Stomach (tissue), 9 donors: ENCODE results near the gene FAM120C. TPM values are rescaled to one million over a fixed set of nuclear protein-coding genes. Genes with fewer than 3 reads are reported as not detected.

Experiments used
- DNase-seq, 2 donors: peaks; one replicate each; pipeline versions ENCODE4 v3.0.0 to v3.0.0-alpha.2; 2013 to 2019
- H3K27ac ChIP-seq, 5 donors: fragments of 200-600 bp in 4 of 5; sonication (generic) in 4 of 5; one replicate each; pipeline ENCODE4 v1.5.1; 2013 to 2019; ENCODE audit warnings: mild to moderate bottlenecking in 1 of 5, moderate library complexity in 1 of 5
- H3K27me3 ChIP-seq, 3 donors: fragments of 200-600 bp; sonication (generic); one replicate each; pipeline ENCODE4 v1.5.1; 2017 to 2019; ENCODE audit warnings: mixed run types in 1 of 3
- H3K36me3 ChIP-seq, 4 donors: fragments of 200-600 bp; sonication (generic); 1 replicate in 3 of 4; 2 replicates in 1 of 4; pipeline ENCODE4 v1.5.1; 2016 to 2019
- H3K4me1 ChIP-seq, 4 donors: fragments of 200-600 bp; sonication (generic); one replicate each; pipeline ENCODE4 v1.5.1; 2016 to 2019
- H3K4me3 ChIP-seq, 4 donors: fragments of 200-600 bp; sonication (generic) in 3 of 4; one replicate each; pipeline ENCODE4 v1.5.1; 2016 to 2019; ENCODE audit warnings: mild to moderate bottlenecking in 1 of 4
- H3K9me3 ChIP-seq, 4 donors: fragments of 200-600 bp; sonication (generic); one replicate each; pipeline ENCODE4 v1.5.1; 2016 to 2019
- EP300 ChIP-seq: sonication (generic); formaldehyde crosslinking; IDR thresholded peaks from one replicate; pipeline ENCODE4 v1.6.1; 2017; ENCODE audit warnings: antibody characterized with exemption
- POLR2A ChIP-seq, 4 donors: fragments of 450-650 bp; IDR thresholded peaks; one replicate each; pipeline ENCODE4 v1.6.1; 2016; ENCODE audit warnings: antibody characterized with exemption in 4 of 4, control low read depth in 2 of 4, mild to moderate bottlenecking in 1 of 4, moderate library complexity in 1 of 4
- POLR2AphosphoS5 ChIP-seq, 3 donors: sonication (generic); formaldehyde crosslinking; IDR thresholded peaks; one replicate each; pipeline ENCODE4 v1.6.1; 2016; ENCODE audit warnings: antibody characterized with exemption in 3 of 3
- WGBS, 5 donors: extraction: QIAGEN DNeasy Blood & Tissue Kit in 3 of 5; methylation state at CpG; one replicate each; pipeline versions ENCODE4 v1.1.5 to v1.1.7; 2013 to 2018; 5-methylcytosine and 5-hydroxymethylcytosine counted together
- intact Hi-C: fragments of 100-400 bp; cut with DNase I; formaldehyde crosslinking; loops from one replicate; pipeline ENCODE4 v1.15.1; 2023; ENCODE audit warnings: low total_unique reads
- polyA plus RNA-seq, 3 donors: library from polyadenylated mRNA; stranded (reverse); fragments of 200-250 nt; gene quantifications; one replicate each; pipeline ENCODE4 v1.2.3, GENCODE V29; 2013
- total RNA-seq, 5 donors: library from RNA; depleted of rRNA; stranded (reverse); fragments of >200 nt; gene quantifications; one replicate each; pipeline versions ENCODE4 v1.1.0 to v1.2.3, GENCODE V29; 2014 to 2016
- TF ChIP-seq, protein P1 (sequence below), 7 experiments: fragments of 450-650 bp in 4 of 7; fragments of 200-600 bp in 3 of 7; sonication (generic) in 3 of 7; IDR thresholded peaks; one replicate each; pipeline ENCODE4 v1.5.1; 2016 to 2019; ENCODE audit warnings: antibody characterized with exemption in 7 of 7, control low read depth in 2 of 7, mild to moderate bottlenecking in 1 of 7
- donor health status: healthy with polysubstance abuse.
- donor health status: Bipolar disorder and iron deficiency.
- donor health status: healthy.

Gene FAM120C
- total and polyA plus RNA-seq, 8 donors: 1.8 to 23.9 (median 4.7) TPM

GRCh38 chrX:54193085-54193821 lies 10.2 kb upstream of the FAM120C start:
- DNase-seq: no peak

GRCh38 chrX:54184474-54184873 lies 1.4 kb upstream of the FAM120C start:
- Histone ChIP-seq H3K27ac (no peak overlapping the region), H3K27me3 (no peaks in the 10 kb centered on the region), H3K9me3 (no peaks in the 10 kb centered on the region), H3K36me3 (no peaks in the 10 kb centered on the region), H3K4me3 (no peak overlapping the region), H3K4me1 (peaks cover 0 to 32% (median 20%) of the 10 kb centered on the region in 4 donors)
- 85 to 95% (median 89%) methylated on average over 2 of the region's 2 CpGs for WGBS, 5 donors
- TF ChIP-seq POLR2AphosphoS5 (IDR thresholded peaks at IDR 0.05) (no peak), POLR2A (IDR thresholded peaks at IDR 0.05) (no peak), EP300 (no peak)
- TF ChIP-seq, protein P1, sequence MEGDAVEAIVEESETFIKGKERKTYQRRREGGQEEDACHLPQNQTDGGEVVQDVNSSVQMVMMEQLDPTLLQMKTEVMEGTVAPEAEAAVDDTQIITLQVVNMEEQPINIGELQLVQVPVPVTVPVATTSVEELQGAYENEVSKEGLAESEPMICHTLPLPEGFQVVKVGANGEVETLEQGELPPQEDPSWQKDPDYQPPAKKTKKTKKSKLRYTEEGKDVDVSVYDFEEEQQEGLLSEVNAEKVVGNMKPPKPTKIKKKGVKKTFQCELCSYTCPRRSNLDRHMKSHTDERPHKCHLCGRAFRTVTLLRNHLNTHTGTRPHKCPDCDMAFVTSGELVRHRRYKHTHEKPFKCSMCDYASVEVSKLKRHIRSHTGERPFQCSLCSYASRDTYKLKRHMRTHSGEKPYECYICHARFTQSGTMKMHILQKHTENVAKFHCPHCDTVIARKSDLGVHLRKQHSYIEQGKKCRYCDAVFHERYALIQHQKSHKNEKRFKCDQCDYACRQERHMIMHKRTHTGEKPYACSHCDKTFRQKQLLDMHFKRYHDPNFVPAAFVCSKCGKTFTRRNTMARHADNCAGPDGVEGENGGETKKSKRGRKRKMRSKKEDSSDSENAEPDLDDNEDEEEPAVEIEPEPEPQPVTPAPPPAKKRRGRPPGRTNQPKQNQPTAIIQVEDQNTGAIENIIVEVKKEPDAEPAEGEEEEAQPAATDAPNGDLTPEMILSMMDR (IDR thresholded peaks at IDR 0.05): no peak
- intact Hi-C loops: no loop called here
- DNase-seq: no peak

More at GRCh38 chrX:54193085-54193821, 10.2 kb upstream of the FAM120C start:
- TF ChIP-seq, protein P1 (IDR thresholded peaks at IDR 0.05): no peak
- TF ChIP-seq POLR2AphosphoS5 (IDR thresholded peaks at IDR 0.05) (no peak), POLR2A (IDR thresholded peaks at IDR 0.05) (no peak), EP300 (no peak)
- Histone ChIP-seq H3K4me1 (no peaks in the 10 kb centered on the region), H3K4me3 (no peak overlapping the region), H3K27me3 (no peaks in the 10 kb centered on the region), H3K36me3 (no peaks in the 10 kb centered on the region), H3K27ac (no peak overlapping the region), H3K9me3 (no peaks in the 10 kb centered on the region)
- 64 to 79% (median 68%) methylated on average over 4 of the region's 4 CpGs for WGBS, 5 donors
- intact Hi-C loops: no loop called here

DNA sequence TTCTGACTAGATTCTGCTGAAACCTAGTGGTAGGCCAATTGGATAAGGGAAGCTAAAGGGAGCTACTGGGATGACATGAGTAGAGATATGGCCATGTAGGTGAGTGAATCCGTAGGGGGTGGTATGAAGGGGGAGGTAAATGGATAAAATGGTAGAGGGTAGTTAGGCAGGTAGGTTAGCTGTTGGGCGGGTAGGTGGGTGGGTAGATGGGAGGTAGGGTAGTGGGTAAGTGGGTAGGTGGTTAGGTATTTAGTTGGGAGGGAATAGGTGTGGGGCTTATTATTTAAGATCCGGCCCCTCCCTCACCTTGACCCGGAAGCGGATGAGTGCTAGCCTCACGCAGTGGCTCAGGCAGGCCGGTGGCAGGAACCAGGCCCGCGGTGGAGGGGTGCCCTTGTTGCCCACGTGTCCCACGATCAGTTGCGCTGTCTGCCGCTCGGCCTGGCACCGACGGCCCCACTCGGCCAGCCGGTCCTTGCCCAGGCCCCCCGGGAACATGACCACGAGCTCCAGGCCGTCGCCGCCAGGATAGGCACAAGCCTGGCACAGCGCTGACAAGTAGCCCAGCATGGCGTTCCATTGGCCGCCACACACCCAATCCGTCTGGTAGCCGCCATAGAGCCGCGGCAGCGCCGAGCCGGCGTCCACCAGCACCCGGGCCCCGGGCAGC lies 725 bp downstream of the FAM120C start:
- peak; percentile 65 to 77 for DNase-seq
- H3K9me3 ChIP-seq: no peaks in the 10 kb centered on the region
- intact Hi-C loops: no loop called here
- H3K4me1 ChIP-seq: peaks cover 0 to 46% (median 20%) of the 10 kb centered on the region in 4 donors
- H3K27ac ChIP-seq: peak overlapping the region; percentile 86 to 94 (median 87)
- no peaks in the 10 kb centered on the region for H3K27me3 ChIP-seq
- H3K36me3 ChIP-seq: no peaks in the 10 kb centered on the region
- H3K4me3 ChIP-seq: peak overlapping the region; percentile 65 to 96 (median 78)
- 0 to 45% (median 4%) methylated on average over 1 to 36 of the region's 36 CpGs for WGBS, 5 donors
- TF ChIP-seq POLR2AphosphoS5 (IDR thresholded peaks at IDR 0.05) (peak in 1 of 3 donors; percentile 15), POLR2A (IDR thresholded peaks at IDR 0.05) (no peak)

GRCh38 chrX:54181202-54181953 lies 1.7 kb downstream of the FAM120C start:
- TF ChIP-seq POLR2AphosphoS5 (IDR thresholded peaks at IDR 0.05) (no peak), POLR2A (IDR thresholded peaks at IDR 0.05) (no peak)
- WGBS, 5 donors: 26 to 52% (median 40%) methylated on average over 4 of the region's 4 CpGs
- Histone ChIP-seq H3K4me3 (peak overlapping the region; percentile 65 to 96 (median 78)), H3K27ac (peak overlapping the region in 3 of 5 donors; percentile 87 to 94 (median 91)), H3K36me3 (no peaks in the 10 kb centered on the region), H3K27me3 (no peaks in the 10 kb centered on the region), H3K4me1 (peaks cover 0 to 46% (median 20%) of the 10 kb centered on the region in 4 donors), H3K9me3 (no peaks in the 10 kb centered on the region)
- intact Hi-C loops: no loop called here
- peak in 1 of 2 donors; percentile 23 for DNase-seq

DNA sequence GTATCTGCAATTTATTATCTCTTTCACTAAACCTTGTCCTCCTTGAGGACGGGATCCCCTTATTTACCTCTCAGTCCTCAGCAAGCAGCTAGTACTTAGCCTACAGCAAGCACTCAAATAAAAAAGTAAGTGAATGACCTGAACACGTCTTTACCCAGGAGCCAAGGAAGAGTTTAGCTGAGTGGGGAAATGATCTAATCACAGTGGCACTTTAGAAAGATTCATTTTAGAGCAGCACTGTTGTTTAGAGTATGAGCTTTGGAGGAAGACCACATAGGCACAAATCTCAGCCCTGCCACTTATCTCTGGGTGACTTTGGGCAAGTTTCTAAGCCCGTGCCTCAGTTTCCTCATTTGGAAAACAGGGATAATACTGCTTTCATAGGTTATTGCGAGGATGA lies 2.7 kb downstream of the FAM120C start:
- intact Hi-C loops: no loop called here
- Histone ChIP-seq H3K4me1 (peaks cover 0 to 46% (median 20%) of the 10 kb centered on the region in 4 donors), H3K36me3 (no peaks in the 10 kb centered on the region), H3K27ac (no peak overlapping the region), H3K4me3 (peak overlapping the region in 1 of 4 donors; percentile 96), H3K27me3 (no peaks in the 10 kb centered on the region), H3K9me3 (no peaks in the 10 kb centered on the region)
- no peak for DNase-seq
- TF ChIP-seq EP300 (no peak), POLR2A (IDR thresholded peaks at IDR 0.05) (no peak), POLR2AphosphoS5 (IDR thresholded peaks at IDR 0.05) (no peak)
- TF ChIP-seq, protein P1 (IDR thresholded peaks at IDR 0.05): no peak
- WGBS, 5 donors: 41 to 54% (median 44%) methylated on average over 4 of the region's 4 CpGs
